Measurements from ENCODE around the gene RIPOR1.

GRCh38 chr16:67519242-67519641, 9.4 kb upstream of the RIPOR1 start:
- TF ChIP-seq CTCF (conservative IDR thresholded peaks at IDR 0.05; ENCODE audit: low read depth, low read length) (no peak), EZH2phosphoT487 (IDR thresholded peaks at IDR 0.05; ENCODE audit: borderline replicate concordance, low read length) (no peak)

Data from PC-3 (cell line).